ENCODE results near the gene NDUFAF8.

- TF ChIP-seq CTCF (IDR thresholded peaks at IDR 0.05) = peak in 1 of 4 experiments; percentile 10
- TF ChIP-seq POLR2A (IDR thresholded peaks at IDR 0.05) = no peak
These were observed 49.2 kb upstream of the NDUFAF8 start for GRCh38 chr17:81189670-81190530.

Measured in prostate gland (tissue), 2 donors.